ENCODE measurements around the gene EFNA5.

GRCh38 chr5:107680799-107681198, 10.1 kb upstream of the EFNA5 start:
- no peak for TF ChIP-seq CTCF (IDR thresholded peaks at IDR 0.05; ENCODE audit: poor library complexity, severe bottlenecking)
- no peak for TF ChIP-seq SMC3 (conservative IDR thresholded peaks at IDR 0.05; ENCODE audit: poor library complexity)
- no peak for TF ChIP-seq POLR2AphosphoS5 (IDR thresholded peaks at IDR 0.05)
- TF ChIP-seq EZH2 (IDR thresholded peaks at IDR 0.05; ENCODE audit: borderline replicate concordance, insufficient read depth, low read length, poor library complexity, severe bottlenecking), result no peak

Data from neural cell (in vitro differentiated cells).